Right kidney (tissue), 9 donors: ENCODE results near the gene TNPO2.

Source experiments
- DNase-seq: peaks from one replicate; pipeline ENCODE4 v3.0.0-alpha.2; 2016
- long read RNA-seq, 8 donors: transcript quantifications; one replicate each; lab custom pipeline, GENCODE V29; 2026

The TNPO2 gene
- long read RNA-seq, donor 1, result 0 reads
- long read RNA-seq, donor 2, full-length matches to known transcripts, result 3 of 3 reads
- long read RNA-seq, donor 2, partial matches to known transcripts, result 0 of 3 reads
- long read RNA-seq, donor 2, other reads (novel, unspliced or antisense), result 0 of 3 reads
- long read RNA-seq, donor 3, partial matches to known transcripts, result 0 of 1 reads
- long read RNA-seq, donor 3, other reads (novel, unspliced or antisense), result 0 of 1 reads
- long read RNA-seq, donor 4, full-length matches to known transcripts, result 2 of 7 reads
- long read RNA-seq, donor 4, partial matches to known transcripts, result 5 of 7 reads
- long read RNA-seq, donor 4, other reads (novel, unspliced or antisense), result 0 of 7 reads
- long read RNA-seq, donor 5, full-length matches to known transcripts, result 1 of 6 reads
- long read RNA-seq, donor 5, partial matches to known transcripts, result 5 of 6 reads
- long read RNA-seq, donor 5, other reads (novel, unspliced or antisense), result 0 of 6 reads
- long read RNA-seq, donor 6, result 0 reads
- long read RNA-seq, donor 7, result 0 reads
- long read RNA-seq, donor 8, full-length matches to known transcripts, result 3 of 3 reads
- long read RNA-seq, donor 8, partial matches to known transcripts, result 0 of 3 reads
- long read RNA-seq, donor 8, other reads (novel, unspliced or antisense), result 0 of 3 reads

GRCh38 chr19:12723641-12724426 lies at the start of gene TNPO2:
Gene TNPO2, minus strand, starts transcription at chr19:12723932. Its CDS starts 2,955 bp downstream, at chr19:12720977.
- DNase-seq, result peak; percentile 76

GRCh38 chr19:12772323-12772722 lies 48.6 kb upstream of the TNPO2 start:
- no peak for DNase-seq

GRCh38 chr19:12770922-12771321 lies 47.2 kb upstream of the TNPO2 start:
- no peak for DNase-seq

DNA sequence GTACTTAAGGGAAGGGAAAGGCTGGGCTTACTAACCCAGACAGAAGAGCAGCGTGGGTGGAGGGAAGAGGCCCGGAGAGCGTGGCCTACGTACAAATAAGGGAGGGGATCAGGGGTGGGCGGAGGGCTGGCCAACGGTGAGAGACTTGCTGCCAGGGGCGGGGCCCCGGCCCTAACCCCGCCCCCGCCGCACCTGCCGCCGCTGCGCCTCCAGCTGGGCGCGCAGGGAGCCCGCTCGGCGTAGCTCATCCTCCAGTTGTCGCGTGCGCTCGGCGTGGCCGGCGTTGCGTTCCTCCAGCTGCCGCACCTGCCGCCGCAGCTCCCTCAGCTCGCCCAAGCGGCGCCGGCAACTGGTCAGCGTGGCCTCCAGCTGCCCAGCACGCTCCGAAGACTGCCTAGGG lies 46.0 kb upstream of the TNPO2 start:
- peak; percentile 45 for DNase-seq

DNA sequence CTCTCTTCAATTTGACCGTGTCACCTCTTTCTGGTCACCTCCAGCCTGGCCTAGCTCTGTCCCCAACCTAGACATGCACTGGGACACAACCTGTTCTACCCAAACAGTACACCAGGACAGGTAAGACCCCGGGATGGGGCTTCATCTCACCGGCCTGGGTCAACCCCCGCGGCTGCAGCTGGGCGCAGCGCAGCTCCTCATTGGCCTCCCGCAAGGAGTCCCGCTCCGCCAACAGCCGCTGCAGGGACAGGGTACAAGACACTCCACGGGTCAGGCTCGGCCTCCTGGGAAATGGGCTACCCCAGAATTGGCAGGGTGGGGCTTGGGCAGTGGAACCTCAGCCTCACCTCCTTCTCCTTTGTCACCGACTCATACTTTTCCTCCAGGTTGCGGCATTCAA lies 43.9 kb upstream of the TNPO2 start:
- DNase-seq, result no peak

DNA sequence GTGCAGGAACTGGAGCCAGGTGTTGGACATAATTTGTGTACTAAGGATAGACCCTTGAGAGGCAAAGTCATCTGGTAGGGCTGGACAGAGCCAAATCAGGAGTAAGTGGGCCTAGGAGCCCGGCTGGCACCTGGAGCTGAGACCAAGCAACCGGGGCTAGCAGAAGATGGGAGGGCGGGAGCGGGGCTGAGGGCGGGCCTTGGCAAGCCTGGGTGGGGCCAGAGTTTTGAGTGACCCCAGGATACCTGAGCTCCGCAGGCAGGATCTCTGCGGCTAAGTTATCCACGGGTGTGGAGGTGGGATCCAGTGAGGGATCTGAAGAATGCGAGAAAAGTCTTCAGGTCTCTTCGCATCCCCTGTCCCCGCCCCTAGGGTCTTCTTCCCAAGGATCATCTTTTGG lies 43.4 kb upstream of the TNPO2 start:
- DNase-seq, result no peak

GRCh38 chr19:12766051-12766521 lies 42.4 kb upstream of the TNPO2 start:
- DNase-seq, result peak; percentile 77

DNA sequence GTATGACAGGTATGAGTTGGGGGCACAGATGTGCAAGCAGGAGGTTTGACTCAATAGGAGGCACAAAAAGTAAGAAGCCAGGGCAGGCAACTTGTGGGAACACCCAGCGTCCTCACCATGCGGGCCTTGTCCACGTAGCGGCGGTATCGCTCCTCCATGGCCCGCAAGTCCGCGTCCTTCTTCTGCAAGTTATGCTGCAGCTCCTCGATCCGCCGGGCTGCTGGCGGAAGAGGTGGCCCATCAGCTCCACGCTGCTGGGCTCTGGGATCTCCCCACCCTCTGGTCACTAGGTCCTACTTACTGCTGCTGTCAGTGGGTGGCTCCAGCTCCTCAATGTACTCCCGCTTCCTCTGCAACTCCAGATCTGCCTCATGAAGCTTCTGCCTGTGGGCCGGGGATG lies 41.0 kb upstream of the TNPO2 start:
- no peak for DNase-seq

GRCh38 chr19:12763100-12763499 lies 39.4 kb upstream of the TNPO2 start:
- DNase-seq, result no peak

DNA sequence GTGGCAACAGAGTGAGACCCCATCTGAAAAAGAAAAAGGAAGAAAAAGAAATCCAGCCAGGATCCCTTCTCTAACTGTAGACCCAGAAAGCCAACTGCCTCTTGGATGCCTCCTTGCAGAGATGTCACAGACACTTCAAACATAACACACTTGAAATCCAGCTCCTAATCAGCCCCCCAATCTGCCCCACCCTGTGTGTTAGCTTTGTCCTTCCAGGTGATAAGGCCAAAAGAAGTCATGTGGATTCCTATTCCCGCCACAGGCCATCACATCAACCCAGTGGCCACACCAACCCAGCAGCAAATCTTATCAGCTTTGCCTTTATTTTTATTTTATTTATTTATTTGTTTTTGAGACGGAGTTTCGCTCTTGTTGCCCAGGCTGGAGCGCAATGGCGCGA lies 36.0 kb upstream of the TNPO2 start:
- no peak for DNase-seq

- peak; percentile 81 for DNase-seq
These were observed 34.0 kb upstream of the TNPO2 start for GRCh38 chr19:12757544-12758274.

GRCh38 chr19:12756150-12756883 lies 32.6 kb upstream of the TNPO2 start:
- DNase-seq, result no peak

- no peak for DNase-seq
These were observed 30.9 kb upstream of the TNPO2 start for GRCh38 chr19:12754465-12755196.

DNA sequence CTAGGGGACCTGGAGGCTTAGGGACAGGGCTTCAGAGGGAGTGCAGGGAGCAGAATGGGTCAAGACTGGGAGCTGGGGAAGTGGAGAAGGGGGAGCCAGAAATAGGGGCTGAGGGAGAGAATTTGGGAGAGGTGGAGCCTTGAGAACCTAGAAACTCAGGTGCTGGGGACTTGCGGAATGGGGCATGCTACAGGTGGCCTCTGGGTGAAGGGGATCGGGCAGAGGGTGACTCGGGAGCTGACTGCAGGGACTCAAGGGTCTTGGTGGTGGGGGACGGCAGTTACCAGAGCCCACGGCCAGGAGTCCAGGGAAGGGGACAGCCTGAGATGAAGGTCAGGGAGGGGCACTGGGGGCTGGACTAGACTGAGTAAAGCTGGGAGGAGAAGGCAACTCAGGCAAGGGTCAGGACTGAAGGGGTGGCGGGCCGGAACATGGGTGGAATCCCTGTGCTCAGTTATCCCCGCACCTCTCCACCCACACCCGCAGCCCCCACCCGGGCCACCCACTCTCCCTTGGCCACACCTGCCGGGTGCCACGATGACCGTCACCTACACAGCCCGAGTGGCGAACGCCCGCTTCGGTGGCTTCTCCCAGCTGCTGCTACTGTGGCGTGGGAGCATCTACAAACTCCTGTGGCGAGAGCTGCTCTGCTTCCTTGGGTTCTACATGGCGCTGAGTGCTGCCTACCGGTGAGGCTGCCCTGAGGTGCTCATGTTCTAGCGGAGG lies 28.5 kb upstream of the TNPO2 start:
- DNase-seq, result no peak

- DNase-seq, result no peak
These were observed 27.9 kb upstream of the TNPO2 start, which contains the start of gene BEST2 for GRCh38 chr19:12751635-12752034. Gene BEST2, plus strand, starts transcription at chr19:12751791. Its CDS starts 802 bp downstream, at chr19:12752593.

GRCh38 chr19:12750851-12751250 lies 27.1 kb upstream of the TNPO2 start:
- no peak for DNase-seq

- DNase-seq, result no peak
These were observed 26.3 kb upstream of the TNPO2 start for GRCh38 chr19:12749938-12750521.

- no peak for DNase-seq
These were observed 24.8 kb upstream of the TNPO2 start for GRCh38 chr19:12748489-12748888.

- no peak for DNase-seq
These were observed 21.6 kb upstream of the TNPO2 start for GRCh38 chr19:12745166-12745897.
